Left kidney (tissue), 2 donors: ENCODE results near the gene SPATA17. TPM values are rescaled to one million over a fixed set of nuclear protein-coding genes. Genes with fewer than 3 reads are reported as not detected.

Source experiments
- DNase-seq: peaks from one replicate; pipeline ENCODE4 v3.0.0-alpha.2; 2013
- polyA plus RNA-seq: library from polyadenylated mRNA; unstranded; fragments of 120-200 nt; gene quantifications from one replicate; pipeline ENCODE4 v1.2.1, GENCODE V29; 2013; ENCODE audit not compliant: insufficient read length

Gene SPATA17
- polyA plus RNA-seq, 1 donor = 17.0 TPM

DNA sequence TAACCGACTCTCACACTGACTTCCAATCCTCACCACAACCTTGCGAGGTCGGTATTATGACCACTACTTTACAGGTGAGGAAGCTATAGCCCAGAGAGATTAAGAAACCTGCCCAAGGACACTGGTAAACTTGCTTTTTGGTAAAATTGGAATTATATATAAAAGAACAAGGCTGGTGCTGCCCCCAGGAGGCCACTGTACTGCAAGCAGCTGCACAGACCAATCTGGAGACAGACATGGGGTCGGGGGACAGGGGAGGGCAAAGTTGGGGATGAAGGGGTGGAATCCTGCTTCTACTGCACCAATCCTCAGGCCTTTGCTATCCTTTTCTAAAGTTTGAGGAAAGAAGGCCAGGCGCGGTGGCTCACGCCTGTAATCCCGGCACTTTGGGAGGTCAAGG is 280.8 kb downstream of the SPATA17 start:
- DNase-seq = no peak

- no peak for DNase-seq
Measured at GRCh38 chr1:217917281-217917887, 286.2 kb downstream of the SPATA17 start.

DNA sequence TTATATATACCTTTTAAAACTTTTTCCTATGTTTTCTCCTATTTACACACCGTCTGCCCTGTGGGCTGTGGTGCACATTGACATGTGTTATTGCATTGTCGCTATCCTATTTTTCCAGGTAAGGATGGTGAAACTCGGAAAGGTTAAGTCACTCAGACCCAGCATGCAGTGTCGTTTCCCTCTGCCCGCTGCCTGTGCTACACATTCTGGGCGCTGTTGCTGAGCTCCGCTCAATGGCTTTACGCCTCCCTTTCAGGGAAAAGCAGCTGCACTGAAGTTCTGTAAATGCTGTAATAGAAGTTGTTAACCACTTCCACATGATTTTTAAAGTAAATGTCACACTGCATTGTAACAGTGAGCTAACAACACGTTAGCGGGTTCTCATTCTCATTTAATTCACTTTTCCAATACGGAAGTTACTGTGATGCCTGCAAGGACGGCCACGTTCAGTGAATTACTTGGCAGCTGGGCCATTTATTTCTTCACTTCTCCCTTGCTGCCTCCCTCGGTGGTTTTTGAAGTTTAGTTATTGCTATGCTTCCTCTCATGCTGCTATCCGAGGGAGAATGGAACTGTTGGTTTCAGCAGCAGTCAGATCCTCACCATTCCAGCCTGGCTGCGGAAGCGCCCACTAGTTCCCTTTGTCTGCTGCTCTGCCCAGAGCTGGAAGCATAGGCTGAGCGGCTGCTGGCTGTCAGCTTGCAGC is 288.7 kb downstream of the SPATA17 start:
- no peak for DNase-seq

Other genes starting within 250 kb of the SPATA17 start
- 29.2 TPM for gene GPATCH2, start 254 bp upstream of the SPATA17 start, polyA plus RNA-seq